GM19043 (cell line): ENCODE results near the gene FANCC.

Source experiments
- ATAC-seq: cut with Tn5 transposase; IDR thresholded peaks from one replicate; pipeline ENCODE4 v1.9.1; 2021; ENCODE audit warnings: low read depth; ENCODE audit not compliant: unreplicated experiment

FANCC gene

DNA sequence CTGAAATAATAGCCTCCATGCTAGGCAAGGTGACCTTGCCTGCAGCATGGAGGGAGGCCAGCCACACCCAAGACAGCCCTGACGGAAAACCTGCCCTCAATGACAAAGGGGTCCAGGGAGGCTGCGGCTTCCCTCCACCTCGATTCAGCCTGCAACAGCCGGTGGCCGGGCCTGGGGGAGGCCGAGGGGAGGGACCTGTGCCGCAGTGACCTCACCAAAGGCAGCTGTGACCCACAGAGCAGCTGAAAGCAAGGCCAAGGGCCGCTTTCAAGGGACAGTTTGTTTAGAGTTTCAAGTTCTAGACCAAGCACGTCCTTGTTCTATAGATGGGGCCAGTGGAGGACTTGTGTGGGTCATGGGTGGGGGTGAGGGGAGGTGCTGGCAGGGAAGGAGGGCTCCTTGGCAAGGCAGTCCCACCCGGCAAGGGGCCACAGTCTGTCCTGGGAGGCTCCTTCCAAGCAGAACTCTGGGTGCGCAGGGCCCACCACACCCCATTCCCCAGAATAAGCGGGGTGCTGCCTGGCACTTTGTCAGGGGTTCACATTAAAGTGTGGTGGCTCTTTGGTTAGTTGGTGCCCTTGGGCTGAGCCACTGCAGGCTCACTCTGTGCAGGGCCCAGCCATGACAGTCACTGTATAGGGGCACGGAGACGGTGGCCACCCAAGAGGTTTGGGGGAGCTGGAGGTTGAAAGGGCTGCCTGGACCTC is 226.5 kb downstream of the FANCC start:
- no peak for ATAC-seq

GRCh38 chr9:95090023-95090791 is 227.3 kb downstream of the FANCC start:
- no peak for ATAC-seq

DNA sequence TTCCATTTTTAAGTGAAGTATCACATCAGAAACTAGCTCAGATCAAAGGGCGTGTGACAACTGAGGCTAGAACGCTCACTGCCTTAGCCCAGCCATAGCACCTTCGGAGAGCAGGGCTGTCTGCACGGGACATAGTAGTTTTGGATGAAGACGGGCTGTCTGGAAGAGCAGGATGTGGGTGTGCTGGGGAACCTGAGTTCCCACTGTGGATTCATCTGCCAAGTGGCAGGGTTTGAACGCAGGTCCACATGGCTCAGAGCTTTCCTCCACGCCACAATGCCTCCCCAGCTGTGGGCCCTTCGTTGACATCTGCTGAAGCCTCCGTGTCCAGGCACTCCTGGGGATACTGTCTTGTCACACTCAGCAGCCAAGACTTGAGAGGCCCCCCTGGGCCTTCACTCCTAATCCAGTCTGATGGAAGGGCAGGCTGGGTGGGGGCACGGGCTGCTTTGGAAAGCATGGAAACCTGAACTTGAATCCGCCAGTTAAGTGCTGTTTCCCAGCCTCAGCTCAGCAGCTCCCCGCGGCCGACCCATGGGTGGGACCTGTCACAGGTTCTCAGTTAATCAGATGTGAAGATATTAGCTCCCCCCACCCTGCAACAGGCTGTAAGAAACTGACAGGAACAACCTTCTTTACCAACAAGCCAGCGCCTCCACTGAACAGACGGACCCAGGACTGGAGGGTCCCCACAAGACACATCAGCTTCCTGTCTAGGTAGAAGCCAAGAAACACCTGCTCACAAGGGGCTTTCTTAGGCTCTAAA is 228.1 kb downstream of the FANCC start:
- ATAC-seq, result no peak

DNA sequence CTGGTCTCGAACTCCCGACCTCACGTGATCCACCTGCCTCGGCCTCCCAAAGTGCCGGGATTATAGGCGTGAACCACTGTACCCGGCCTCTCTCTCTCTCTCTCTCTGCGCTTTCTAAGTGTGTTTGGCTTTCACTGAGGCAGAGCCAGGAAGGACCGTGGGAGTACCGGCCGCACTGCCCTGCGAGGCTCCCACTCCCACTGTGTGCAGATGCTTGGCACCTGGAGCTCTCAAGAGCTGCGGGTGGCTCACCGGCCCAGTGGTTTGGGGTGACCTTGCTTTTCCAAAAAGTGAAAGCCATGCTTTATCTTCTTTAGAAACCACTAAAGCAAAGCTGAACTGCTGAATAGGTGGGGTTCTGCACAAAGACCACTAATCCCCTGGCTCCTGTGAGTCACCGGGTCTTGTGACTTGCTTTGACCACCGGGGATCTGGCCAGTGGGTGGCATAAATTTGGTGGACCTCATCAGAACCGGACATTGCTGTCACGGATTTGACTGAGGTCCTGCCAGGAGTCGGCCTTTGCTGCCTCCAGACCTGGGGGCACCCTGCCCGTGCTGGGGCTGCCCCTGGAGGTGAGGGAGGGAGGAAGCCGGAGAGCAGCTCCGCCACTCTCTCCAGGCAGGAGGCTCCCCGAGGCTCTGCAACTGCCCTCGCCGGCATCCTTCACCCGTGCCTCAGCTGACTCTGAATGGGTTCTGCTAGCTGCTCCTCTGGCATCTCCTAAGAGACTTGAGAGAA is 228.9 kb downstream of the FANCC start:
- no peak for ATAC-seq

- no peak for ATAC-seq
These were observed 229.8 kb downstream of the FANCC start for GRCh38 chr9:95087659-95088242.

DNA sequence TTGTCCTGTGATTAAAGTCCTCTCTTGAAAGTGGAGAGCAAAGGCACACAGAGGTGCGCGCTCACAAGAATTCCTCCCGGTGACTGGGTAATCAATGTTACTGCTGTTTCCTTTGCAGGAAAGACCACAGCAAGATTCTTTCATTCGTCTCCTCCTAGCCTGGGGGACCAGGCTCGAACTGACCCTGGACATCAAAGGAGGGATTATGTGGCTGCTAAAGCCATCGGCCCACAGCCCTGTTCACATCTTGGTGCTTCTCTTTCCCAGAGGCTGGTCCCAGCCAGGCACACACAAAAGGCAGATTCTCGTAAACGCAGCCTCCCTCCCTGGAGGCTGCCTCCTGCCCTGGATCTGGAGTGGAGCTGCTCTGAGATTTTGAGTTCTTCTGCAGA is 230.9 kb downstream of the FANCC start:
- no peak for ATAC-seq

GRCh38 chr9:95085861-95086563 is 231.5 kb downstream of the FANCC start:
- ATAC-seq, result no peak

GRCh38 chr9:95085036-95085770 is 232.3 kb downstream of the FANCC start:
- no peak for ATAC-seq

DNA sequence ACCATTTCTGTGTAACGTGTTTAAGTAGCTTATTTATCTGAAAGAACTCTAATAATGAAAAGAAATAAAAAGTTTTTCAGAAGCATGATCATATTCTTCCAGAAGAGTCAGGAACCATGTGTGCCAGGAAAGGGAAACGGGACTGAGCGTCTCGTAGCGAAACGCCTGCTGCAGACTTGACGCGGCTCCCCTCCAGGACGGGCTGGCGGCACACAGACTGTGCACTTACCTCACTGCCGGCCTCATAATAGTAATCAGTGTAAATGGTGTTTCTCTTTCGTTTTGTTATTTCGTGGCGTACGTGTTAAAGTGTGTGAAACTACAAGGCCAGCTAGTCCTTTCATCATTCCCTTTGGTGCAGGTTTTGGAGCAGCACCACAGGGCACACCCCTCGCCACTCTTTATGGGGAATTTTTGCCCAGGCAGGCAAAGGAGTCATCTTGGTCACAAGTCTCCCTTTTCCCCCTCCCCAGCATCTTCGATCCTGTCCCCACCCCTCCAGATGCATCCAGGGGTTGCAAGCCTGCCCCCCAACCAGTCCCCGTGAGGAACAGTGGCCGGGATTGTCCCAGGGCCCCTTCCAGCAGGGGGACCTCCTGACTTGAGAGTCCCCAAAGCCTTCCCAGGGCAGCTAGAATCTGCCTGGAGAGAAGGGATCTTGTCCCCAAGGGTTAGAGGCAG is 233.1 kb downstream of the FANCC start:
- ATAC-seq, result no peak

DNA sequence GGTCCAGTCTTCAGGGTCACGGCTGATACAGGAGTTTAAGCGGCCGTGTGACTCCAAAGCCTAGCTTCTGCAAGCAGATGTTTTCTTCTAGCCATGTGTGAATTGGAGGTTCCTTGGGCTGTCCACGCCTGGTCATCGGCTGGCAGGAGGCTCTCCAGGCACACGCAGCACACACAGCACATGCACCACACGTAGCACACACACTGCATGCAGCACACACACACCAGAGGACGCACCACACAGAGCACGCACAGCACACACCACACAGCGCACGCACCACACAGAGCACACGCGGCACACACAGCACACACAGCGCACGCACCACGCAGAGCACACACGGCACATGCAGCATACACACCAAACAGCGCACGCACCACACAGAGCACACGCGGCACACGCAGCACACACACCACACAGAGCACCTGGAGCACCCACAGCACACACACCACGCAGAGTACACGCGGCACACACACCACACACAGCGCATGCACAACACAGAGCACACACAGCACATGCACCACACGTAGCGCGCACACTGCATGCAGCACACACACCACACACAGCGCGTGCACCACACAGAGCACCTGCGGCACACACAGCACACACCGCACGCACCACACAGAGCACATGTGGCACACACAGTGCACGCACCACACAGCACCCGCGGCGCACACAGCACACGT is 234.3 kb downstream of the FANCC start:
- no peak for ATAC-seq

- ATAC-seq, result no peak
These were observed 235.0 kb downstream of the FANCC start for GRCh38 chr9:95082401-95083084.

DNA sequence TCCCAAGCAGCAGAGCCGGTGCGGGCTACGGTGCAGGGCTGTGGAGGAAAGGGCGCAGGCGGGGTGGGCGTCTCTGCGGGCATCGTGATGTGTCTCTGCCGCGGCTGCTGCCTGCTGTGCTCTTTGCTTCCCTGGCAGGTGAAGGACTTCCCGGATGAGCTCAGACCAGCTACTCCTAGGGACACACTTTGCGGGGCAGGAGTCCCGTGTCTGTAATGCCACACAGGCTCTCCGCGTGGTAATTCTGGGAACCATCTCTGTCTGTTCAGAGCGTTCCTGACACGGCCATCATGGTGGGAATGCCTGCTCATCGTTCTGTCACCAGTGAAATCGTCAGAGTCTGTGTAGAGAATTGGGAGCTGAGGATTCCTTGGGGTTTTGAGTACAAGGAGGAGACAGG is 235.5 kb downstream of the FANCC start:
- ATAC-seq, result no peak

DNA sequence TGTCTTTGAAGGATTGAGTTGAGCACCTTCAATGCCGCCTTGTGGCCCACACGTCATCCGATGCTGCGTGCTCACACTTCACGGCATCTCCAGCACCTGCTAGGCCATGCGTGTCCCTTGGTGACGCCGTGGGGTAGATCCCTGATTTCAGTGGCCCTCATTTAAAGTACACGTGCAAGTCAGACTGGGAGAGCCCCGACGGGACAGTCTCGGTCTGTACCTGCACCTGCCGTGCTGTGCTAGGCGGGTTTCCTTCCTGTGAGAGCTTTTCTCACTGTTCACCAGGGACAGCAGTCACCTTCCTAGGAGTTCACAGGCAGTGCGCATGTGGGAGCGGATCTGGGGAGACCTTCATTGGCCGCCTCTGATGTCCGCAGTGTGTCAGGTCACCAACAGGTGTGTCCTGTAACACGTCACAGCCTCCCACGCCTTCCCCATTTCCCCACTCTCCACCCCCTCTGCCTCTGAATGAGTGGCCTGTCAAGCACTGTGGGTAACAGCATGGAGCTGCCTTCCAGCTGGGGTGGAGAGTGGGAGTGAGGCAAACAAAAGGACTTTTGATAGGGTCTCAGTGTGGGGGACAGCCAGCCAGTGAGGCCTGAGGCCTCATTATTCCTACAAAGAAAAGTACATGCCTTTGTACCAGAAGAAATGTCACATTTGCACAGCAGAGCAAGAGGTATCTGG is 236.4 kb downstream of the FANCC start:
- no peak for ATAC-seq

DNA sequence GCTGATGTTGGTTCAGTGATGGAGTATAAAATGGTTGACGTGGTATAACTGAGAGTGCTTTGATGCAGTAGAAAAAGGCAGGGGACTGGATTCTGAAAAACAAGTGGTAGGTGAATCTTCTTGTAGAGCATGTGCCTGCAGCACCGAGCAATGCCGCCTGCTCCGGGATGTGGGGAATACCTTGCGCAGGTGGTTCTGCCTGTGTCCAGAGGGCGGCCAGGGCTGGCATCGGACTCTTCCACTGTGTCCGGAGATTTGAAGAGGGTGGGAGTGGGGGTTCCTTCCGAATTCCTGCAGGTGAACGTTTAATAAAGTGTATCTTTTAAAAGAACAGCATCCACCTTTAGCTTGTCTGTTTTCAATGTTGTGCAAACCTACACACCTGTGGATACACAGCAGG is 238.0 kb downstream of the FANCC start:
- no peak for ATAC-seq

DNA sequence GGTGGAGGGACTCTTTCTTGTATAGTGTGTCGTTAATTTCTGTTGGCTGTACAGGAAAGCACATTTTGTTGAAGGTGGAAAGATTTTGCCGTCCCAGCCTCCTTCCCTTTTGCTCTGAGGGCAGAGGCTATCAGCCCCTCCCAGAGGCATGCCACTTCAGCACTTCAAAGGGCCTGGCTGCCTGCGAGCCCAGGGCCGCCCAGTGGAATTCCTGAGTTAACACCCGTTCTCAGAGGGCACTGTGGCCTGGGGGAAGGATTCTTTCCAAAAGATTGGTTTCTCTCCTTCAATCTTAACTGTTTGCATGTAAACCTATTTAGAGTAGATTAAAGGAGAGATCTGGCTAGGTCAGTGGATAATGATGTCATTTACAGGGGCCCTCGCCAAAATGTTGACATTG is 238.6 kb downstream of the FANCC start:
- ATAC-seq, result no peak

- ATAC-seq, result no peak
These were observed 239.0 kb downstream of the FANCC start for GRCh38 chr9:95078511-95078910.
